NCI-H524 (cell line): ENCODE results near the gene GFI1.
"Not testable (repeated sequence)": the region's sequence is repeated elsewhere in the genome, so short reads cannot be mapped to it uniquely, and the experiment has no call there.

Source experiments
- DNase-seq, 2 experiments: peaks; one replicate each; lab custom pipeline; 2025; lab: John Stamatoyannopoulos, UW

The GFI1 gene

GRCh38 chr1:92486251-92487077 lies at the start of gene GFI1:
TSS of gene GFI1 (minus strand) at chr1:92486925. CDS start at chr1:92483487, 3,438 bp downstream.
- DNase-seq: peak; percentile 41 to 62

- not testable (repeated sequence) for DNase-seq
Measured at GRCh38 chr1:92532371-92532770, 45.6 kb upstream of the GFI1 start.

GRCh38 chr1:92531939-92532338 lies 45.2 kb upstream of the GFI1 start:
- DNase-seq: not testable (repeated sequence)

- no peak for DNase-seq
Measured at GRCh38 chr1:92527670-92528069, 40.9 kb upstream of the GFI1 start.

- DNase-seq: not testable (repeated sequence)
Measured at GRCh38 chr1:92524944-92525590, 38.3 kb upstream of the GFI1 start.

- no peak for DNase-seq
Measured at GRCh38 chr1:92519043-92519442, 32.3 kb upstream of the GFI1 start.

- no peak for DNase-seq
Measured at GRCh38 chr1:92516574-92516973, 29.8 kb upstream of the GFI1 start.

GRCh38 chr1:92515796-92516201 lies 29.1 kb upstream of the GFI1 start:
- DNase-seq: no peak

GRCh38 chr1:92511541-92511940 lies 24.8 kb upstream of the GFI1 start:
- no peak for DNase-seq

- DNase-seq: no peak
Measured at GRCh38 chr1:92509619-92510018, 22.9 kb upstream of the GFI1 start.

- DNase-seq: no peak
Measured at GRCh38 chr1:92505015-92505692, 18.4 kb upstream of the GFI1 start.

- no peak for DNase-seq
Measured at GRCh38 chr1:92504291-92505014, 17.7 kb upstream of the GFI1 start.

GRCh38 chr1:92503926-92504285 lies 17.2 kb upstream of the GFI1 start:
- no peak for DNase-seq

GRCh38 chr1:92503043-92503925 lies 16.6 kb upstream of the GFI1 start:
- no peak for DNase-seq

GRCh38 chr1:92502247-92502646 lies 15.5 kb upstream of the GFI1 start:
- DNase-seq: no peak

GRCh38 chr1:92500552-92500951 lies 13.8 kb upstream of the GFI1 start:
- DNase-seq: no peak

- DNase-seq: peak in 1 of 2 experiments; percentile 5
Measured at GRCh38 chr1:92495392-92496063, 8.8 kb upstream of the GFI1 start.

- DNase-seq: no peak
Measured at GRCh38 chr1:92494485-92495141, 7.9 kb upstream of the GFI1 start.

GRCh38 chr1:92493139-92493538 lies 6.4 kb upstream of the GFI1 start:
- no peak for DNase-seq

- no peak for DNase-seq
Measured at GRCh38 chr1:92488832-92489231, 2.1 kb upstream of the GFI1 start.
